ENCODE data around the gene CAPN8.

CAPN8 gene

DNA sequence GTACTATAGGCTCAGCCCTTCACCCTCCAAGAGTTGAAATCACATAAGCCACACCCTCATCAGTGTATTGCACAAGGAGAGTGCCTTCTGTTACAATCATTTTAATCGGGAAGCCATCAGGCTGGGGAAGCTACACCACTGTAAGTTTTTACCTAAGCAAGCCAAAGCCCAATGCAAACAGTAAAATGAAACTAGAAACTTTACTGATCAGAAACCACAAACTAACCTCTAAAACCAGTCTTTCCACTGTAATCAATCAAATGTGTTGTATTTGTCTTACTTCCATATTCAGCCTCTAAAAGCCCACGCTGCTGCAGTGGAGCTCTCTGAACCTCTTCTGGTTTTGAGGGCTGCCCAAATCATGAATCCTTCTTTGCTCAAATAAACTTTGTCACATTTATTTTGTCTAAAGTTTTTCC lies 26.2 kb downstream of the CAPN8 start:
- no peaks in the 10 kb centered on the region for H3K79me2 ChIP-seq (ENCODE audit: insufficient read depth, low read length)
- no peak overlapping the region for H3K27ac ChIP-seq (ENCODE audit: low read depth, low read length, poor library complexity, severe bottlenecking)
- no peaks in the 10 kb centered on the region for H3K9me2 ChIP-seq (ENCODE audit: low read depth, low read length)
- H3F3A ChIP-seq (ENCODE audit: insufficient read depth, low read length), result no peaks in the 10 kb centered on the region
- H3K27me3 ChIP-seq (ENCODE audit: insufficient read depth, low read length), result no peaks in the 10 kb centered on the region; the same call in 1 of the 2 replicates
- H3K4me3 ChIP-seq (ENCODE audit: low read depth, low read length, poor library complexity, severe bottlenecking), result no peak overlapping the region
- no peak overlapping the region for H2AFZ ChIP-seq (ENCODE audit: low read length)
- TF ChIP-seq EZH2 (IDR thresholded peaks at IDR 0.05; ENCODE audit: borderline replicate concordance, low read length), result no peak
- no peaks in the 10 kb centered on the region for H3K36me3 ChIP-seq (ENCODE audit: insufficient read depth, low read length)
- H3K4me1 ChIP-seq (ENCODE audit: insufficient read depth, low read length, severe bottlenecking), result no peaks in the 10 kb centered on the region
- H3K9me3 ChIP-seq (ENCODE audit: low read length), result no peaks in the 10 kb centered on the region
- H3K9ac ChIP-seq (ENCODE audit: low read length), result no peak overlapping the region
- H4K20me1 ChIP-seq (ENCODE audit: insufficient read depth, low read length), result no peaks in the 10 kb centered on the region
- H3K4me2 ChIP-seq (ENCODE audit: low read length), result no peak overlapping the region

DNA sequence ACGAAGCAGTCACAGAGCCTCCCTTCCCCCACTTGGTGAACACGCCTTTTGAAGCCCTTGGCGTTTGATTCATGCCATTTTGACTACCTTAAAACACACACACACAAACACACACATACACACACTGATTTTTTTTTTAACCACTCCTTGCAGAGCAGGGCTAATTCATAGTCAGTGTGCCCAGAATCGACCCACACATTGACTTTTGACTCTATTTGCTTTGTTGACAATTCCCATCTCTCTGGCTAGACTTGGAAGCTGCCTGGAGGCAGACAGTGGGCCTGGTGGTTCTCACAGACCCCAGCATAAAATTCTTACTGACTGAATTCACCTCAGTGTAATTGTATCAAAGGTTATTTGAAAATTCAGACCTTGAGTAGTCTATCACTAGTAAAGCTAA lies 30.3 kb downstream of the CAPN8 start:
- no peaks in the 10 kb centered on the region for H4K20me1 ChIP-seq (ENCODE audit: insufficient read depth, low read length)
- no peak overlapping the region for H3K4me3 ChIP-seq (ENCODE audit: low read depth, low read length, poor library complexity, severe bottlenecking)
- no peak for TF ChIP-seq EZH2 (IDR thresholded peaks at IDR 0.05; ENCODE audit: borderline replicate concordance, low read length)
- TF ChIP-seq, protein P1, sequence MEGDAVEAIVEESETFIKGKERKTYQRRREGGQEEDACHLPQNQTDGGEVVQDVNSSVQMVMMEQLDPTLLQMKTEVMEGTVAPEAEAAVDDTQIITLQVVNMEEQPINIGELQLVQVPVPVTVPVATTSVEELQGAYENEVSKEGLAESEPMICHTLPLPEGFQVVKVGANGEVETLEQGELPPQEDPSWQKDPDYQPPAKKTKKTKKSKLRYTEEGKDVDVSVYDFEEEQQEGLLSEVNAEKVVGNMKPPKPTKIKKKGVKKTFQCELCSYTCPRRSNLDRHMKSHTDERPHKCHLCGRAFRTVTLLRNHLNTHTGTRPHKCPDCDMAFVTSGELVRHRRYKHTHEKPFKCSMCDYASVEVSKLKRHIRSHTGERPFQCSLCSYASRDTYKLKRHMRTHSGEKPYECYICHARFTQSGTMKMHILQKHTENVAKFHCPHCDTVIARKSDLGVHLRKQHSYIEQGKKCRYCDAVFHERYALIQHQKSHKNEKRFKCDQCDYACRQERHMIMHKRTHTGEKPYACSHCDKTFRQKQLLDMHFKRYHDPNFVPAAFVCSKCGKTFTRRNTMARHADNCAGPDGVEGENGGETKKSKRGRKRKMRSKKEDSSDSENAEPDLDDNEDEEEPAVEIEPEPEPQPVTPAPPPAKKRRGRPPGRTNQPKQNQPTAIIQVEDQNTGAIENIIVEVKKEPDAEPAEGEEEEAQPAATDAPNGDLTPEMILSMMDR (IDR thresholded peaks at IDR 0.05; ENCODE audit: low read length), result no peak
- no peak overlapping the region for H3K4me2 ChIP-seq (ENCODE audit: low read length)
- H2AFZ ChIP-seq (ENCODE audit: low read length), result no peak overlapping the region
- no peaks in the 10 kb centered on the region for H3K4me1 ChIP-seq (ENCODE audit: insufficient read depth, low read length, severe bottlenecking)
- no peak overlapping the region for H3K27ac ChIP-seq (ENCODE audit: low read depth, low read length, poor library complexity, severe bottlenecking)
- H3F3A ChIP-seq (ENCODE audit: insufficient read depth, low read length), result no peaks in the 10 kb centered on the region
- H3K27me3 ChIP-seq (ENCODE audit: insufficient read depth, low read length), result no peaks in the 10 kb centered on the region; the same call in 1 of the 2 replicates
- H3K9ac ChIP-seq (ENCODE audit: low read length), result no peak overlapping the region
- no peaks in the 10 kb centered on the region for H3K79me2 ChIP-seq (ENCODE audit: insufficient read depth, low read length)
- no peaks in the 10 kb centered on the region for H3K36me3 ChIP-seq (ENCODE audit: insufficient read depth, low read length)
- no peaks in the 10 kb centered on the region for H3K9me2 ChIP-seq (ENCODE audit: low read depth, low read length)
- H3K9me3 ChIP-seq (ENCODE audit: low read length), result no peaks in the 10 kb centered on the region

- Histone ChIP-seq H3K9me2 (ENCODE audit: low read depth, low read length) (no peaks in the 10 kb centered on the region), H4K20me1 (ENCODE audit: insufficient read depth, low read length) (no peaks in the 10 kb centered on the region), H3K36me3 (ENCODE audit: insufficient read depth, low read length) (no peaks in the 10 kb centered on the region), H3K27me3 (ENCODE audit: insufficient read depth, low read length) (no peaks in the 10 kb centered on the region), H3K4me2 (ENCODE audit: low read length) (no peak overlapping the region), H3K79me2 (ENCODE audit: insufficient read depth, low read length) (no peaks in the 10 kb centered on the region), H3F3A (ENCODE audit: insufficient read depth, low read length) (no peaks in the 10 kb centered on the region), H3K4me3 (ENCODE audit: low read depth, low read length, poor library complexity, severe bottlenecking) (no peak overlapping the region), H3K9me3 (ENCODE audit: low read length) (no peaks in the 10 kb centered on the region), H2AFZ (ENCODE audit: low read length) (no peak overlapping the region), H3K27ac (ENCODE audit: low read depth, low read length, poor library complexity, severe bottlenecking) (no peak overlapping the region), H3K9ac (ENCODE audit: low read length) (no peak overlapping the region), H3K4me1 (ENCODE audit: insufficient read depth, low read length, severe bottlenecking) (no peaks in the 10 kb centered on the region)
- TF ChIP-seq, protein P1 (IDR thresholded peaks at IDR 0.05; ENCODE audit: low read length), result no peak
- no peak for TF ChIP-seq EZH2 (IDR thresholded peaks at IDR 0.05; ENCODE audit: borderline replicate concordance, low read length)
Measured at GRCh38 chr1:223634423-223634822, 31.1 kb downstream of the CAPN8 start.

GRCh38 chr1:223631956-223632355 lies 33.5 kb downstream of the CAPN8 start:
- Histone ChIP-seq H3K9ac (ENCODE audit: low read length) (no peak overlapping the region), H3K9me3 (ENCODE audit: low read length) (no peaks in the 10 kb centered on the region), H2AFZ (ENCODE audit: low read length) (no peak overlapping the region), H3K4me2 (ENCODE audit: low read length) (no peak overlapping the region), H3K36me3 (ENCODE audit: insufficient read depth, low read length) (no peaks in the 10 kb centered on the region), H4K20me1 (ENCODE audit: insufficient read depth, low read length) (no peaks in the 10 kb centered on the region), H3K4me3 (ENCODE audit: low read depth, low read length, poor library complexity, severe bottlenecking) (no peak overlapping the region), H3K79me2 (ENCODE audit: insufficient read depth, low read length) (no peaks in the 10 kb centered on the region), H3F3A (ENCODE audit: insufficient read depth, low read length) (no peaks in the 10 kb centered on the region), H3K27ac (ENCODE audit: low read depth, low read length, poor library complexity, severe bottlenecking) (no peak overlapping the region), H3K4me1 (ENCODE audit: insufficient read depth, low read length, severe bottlenecking) (no peaks in the 10 kb centered on the region), H3K27me3 (ENCODE audit: insufficient read depth, low read length) (no peaks in the 10 kb centered on the region), H3K9me2 (ENCODE audit: low read depth, low read length) (no peaks in the 10 kb centered on the region)
- TF ChIP-seq EZH2 (IDR thresholded peaks at IDR 0.05; ENCODE audit: borderline replicate concordance, low read length), result no peak
- TF ChIP-seq, protein P1 (IDR thresholded peaks at IDR 0.05; ENCODE audit: low read length), result no peak

Data from OCI-LY1 (cell line).